ENCODE data around the gene CALN1. TPM values are rescaled to one million over a fixed set of nuclear protein-coding genes. Genes with fewer than 3 reads are reported as not detected.

Gene CALN1
- total and polyA plus RNA-seq, 2 experiments from 2014 or later = 7.6 to 14.5 TPM

DNA sequence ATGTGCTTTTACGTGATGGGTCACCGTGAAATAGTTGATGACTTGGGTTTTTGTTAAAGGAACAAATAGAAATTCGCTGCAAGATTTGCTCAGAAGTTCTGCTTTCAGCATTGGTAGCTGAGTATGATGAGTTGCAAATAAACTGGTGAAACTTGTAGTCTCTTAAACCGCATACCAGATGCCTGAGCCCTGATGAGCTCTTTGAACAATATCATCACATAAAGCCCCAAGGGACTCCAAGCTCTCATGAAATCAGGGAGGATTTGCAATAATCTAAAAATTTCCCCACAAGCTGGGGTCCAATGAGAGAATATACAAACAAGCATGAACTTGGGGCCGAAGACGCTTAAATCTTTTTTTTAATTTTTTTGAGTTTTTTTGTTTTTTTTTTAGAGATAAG, 312.4 kb downstream of the CALN1 start:
- Histone ChIP-seq H3K4me3 (no peak overlapping the region), H3K36me3 (ENCODE audit: insufficient read depth) (no peaks in the 10 kb centered on the region), H3K9me2 (ENCODE audit: insufficient read depth) (no peaks in the 10 kb centered on the region), H3K4me2 (no peak overlapping the region), H3K79me2 (replicated peaks; ENCODE audit: insufficient read depth) (no peaks in the 10 kb centered on the region), H4K20me1 (replicated peaks; ENCODE audit: insufficient read depth) (peaks cover 3% of the 10 kb centered on the region; the same call in 1 of the 2 replicates), H3K4me1 (ENCODE audit: insufficient read depth) (no peaks in the 10 kb centered on the region), H3F3A (replicated peaks; ENCODE audit: low read depth) (no peaks in the 10 kb centered on the region), H3K27me3 (ENCODE audit: insufficient read depth) (no peaks in the 10 kb centered on the region), H3K27ac (ENCODE audit: low read depth) (no peak overlapping the region), H2AFZ (no peak overlapping the region)
- Mint-ChIP-seq H3K27ac (no peak overlapping the region), H3K36me3 (ENCODE audit: low read depth) (peaks cover 14% of the 10 kb centered on the region; the same call in 2 of the 3 replicates), H3K4me3 (no peak overlapping the region), H3K27me3 (ENCODE audit: insufficient read depth, low read depth, poor library complexity) (peaks cover 12% of the 10 kb centered on the region), H3K4me1 (peaks cover 3% of the 10 kb centered on the region; the same call in 1 of the 3 replicates), H3K9me3 (no peaks in the 10 kb centered on the region; the same call in 1 of the 3 replicates)
- TF ChIP-seq, protein P1, sequence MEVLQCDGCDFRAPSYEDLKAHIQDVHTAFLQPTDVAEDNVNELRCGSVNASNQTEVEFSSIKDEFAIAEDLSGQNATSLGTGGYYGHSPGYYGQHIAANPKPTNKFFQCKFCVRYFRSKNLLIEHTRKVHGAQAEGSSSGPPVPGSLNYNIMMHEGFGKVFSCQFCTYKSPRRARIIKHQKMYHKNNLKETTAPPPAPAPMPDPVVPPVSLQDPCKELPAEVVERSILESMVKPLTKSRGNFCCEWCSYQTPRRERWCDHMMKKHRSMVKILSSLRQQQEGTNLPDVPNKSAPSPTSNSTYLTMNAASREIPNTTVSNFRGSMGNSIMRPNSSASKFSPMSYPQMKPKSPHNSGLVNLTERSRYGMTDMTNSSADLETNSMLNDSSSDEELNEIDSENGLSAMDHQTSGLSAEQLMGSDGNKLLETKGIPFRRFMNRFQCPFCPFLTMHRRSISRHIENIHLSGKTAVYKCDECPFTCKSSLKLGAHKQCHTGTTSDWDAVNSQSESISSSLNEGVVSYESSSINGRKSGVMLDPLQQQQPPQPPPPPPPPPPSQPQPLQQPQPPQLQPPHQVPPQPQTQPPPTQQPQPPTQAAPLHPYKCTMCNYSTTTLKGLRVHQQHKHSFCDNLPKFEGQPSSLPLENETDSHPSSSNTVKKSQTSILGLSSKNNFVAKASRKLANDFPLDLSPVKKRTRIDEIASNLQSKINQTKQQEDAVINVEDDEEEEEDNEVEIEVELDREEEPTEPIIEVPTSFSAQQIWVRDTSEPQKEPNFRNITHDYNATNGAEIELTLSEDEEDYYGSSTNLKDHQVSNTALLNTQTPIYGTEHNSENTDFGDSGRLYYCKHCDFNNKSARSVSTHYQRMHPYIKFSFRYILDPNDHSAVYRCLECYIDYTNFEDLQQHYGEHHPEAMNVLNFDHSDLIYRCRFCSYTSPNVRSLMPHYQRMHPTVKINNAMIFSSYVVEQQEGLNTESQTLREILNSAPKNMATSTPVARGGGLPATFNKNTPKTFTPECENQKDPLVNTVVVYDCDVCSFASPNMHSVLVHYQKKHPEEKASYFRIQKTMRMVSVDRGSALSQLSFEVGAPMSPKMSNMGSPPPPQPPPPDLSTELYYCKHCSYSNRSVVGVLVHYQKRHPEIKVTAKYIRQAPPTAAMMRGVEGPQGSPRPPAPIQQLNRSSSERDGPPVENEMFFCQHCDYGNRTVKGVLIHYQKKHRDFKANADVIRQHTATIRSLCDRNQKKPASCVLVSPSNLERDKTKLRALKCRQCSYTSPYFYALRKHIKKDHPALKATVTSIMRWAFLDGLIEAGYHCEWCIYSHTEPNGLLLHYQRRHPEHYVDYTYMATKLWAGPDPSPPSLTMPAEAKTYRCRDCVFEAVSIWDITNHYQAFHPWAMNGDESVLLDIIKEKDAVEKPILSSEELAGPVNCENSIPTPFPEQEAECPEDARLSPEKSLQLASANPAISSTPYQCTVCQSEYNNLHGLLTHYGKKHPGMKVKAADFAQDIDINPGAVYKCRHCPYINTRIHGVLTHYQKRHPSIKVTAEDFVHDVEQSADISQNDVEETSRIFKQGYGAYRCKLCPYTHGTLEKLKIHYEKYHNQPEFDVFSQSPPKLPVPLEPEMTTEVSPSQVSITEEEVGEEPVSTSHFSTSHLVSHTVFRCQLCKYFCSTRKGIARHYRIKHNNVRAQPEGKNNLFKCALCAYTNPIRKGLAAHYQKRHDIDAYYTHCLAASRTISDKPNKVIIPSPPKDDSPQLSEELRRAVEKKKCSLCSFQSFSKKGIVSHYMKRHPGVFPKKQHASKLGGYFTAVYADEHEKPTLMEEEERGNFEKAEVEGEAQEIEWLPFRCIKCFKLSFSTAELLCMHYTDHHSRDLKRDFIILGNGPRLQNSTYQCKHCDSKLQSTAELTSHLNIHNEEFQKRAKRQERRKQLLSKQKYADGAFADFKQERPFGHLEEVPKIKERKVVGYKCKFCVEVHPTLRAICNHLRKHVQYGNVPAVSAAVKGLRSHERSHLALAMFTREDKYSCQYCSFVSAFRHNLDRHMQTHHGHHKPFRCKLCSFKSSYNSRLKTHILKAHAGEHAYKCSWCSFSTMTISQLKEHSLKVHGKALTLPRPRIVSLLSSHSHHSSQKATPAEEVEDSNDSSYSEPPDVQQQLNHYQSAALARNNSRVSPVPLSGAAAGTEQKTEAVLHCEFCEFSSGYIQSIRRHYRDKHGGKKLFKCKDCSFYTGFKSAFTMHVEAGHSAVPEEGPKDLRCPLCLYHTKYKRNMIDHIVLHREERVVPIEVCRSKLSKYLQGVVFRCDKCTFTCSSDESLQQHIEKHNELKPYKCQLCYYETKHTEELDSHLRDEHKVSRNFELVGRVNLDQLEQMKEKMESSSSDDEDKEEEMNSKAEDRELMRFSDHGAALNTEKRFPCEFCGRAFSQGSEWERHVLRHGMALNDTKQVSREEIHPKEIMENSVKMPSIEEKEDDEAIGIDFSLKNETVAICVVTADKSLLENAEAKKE (CRISPR knock-in tag; IDR thresholded peaks at IDR 0.05) = no peak
- TF ChIP-seq JUNB (IDR thresholded peaks at IDR 0.05; ENCODE audit: unreplicated experiment) (no peak), ZNF331 (CRISPR knock-in tag; IDR thresholded peaks at IDR 0.05; ENCODE audit: low read depth) (no peak), EZH2phosphoT487 (IDR thresholded peaks at IDR 0.05; ENCODE audit: unreplicated experiment) (no peak), STAT1 (IDR thresholded peaks at IDR 0.05; ENCODE audit: unreplicated experiment) (no peak), NANOG (IDR thresholded peaks at IDR 0.05; ENCODE audit: borderline replicate concordance) (no peak), POLR2AphosphoS5 (IDR thresholded peaks at IDR 0.05; ENCODE audit: low read depth) (no peak), EZH2 (IDR thresholded peaks at IDR 0.05; ENCODE audit: low read depth, unreplicated experiment) (no peak), ZNF114 (CRISPR knock-in tag; IDR thresholded peaks at IDR 0.05) (no peak)
- TF ChIP-seq, protein P2, sequence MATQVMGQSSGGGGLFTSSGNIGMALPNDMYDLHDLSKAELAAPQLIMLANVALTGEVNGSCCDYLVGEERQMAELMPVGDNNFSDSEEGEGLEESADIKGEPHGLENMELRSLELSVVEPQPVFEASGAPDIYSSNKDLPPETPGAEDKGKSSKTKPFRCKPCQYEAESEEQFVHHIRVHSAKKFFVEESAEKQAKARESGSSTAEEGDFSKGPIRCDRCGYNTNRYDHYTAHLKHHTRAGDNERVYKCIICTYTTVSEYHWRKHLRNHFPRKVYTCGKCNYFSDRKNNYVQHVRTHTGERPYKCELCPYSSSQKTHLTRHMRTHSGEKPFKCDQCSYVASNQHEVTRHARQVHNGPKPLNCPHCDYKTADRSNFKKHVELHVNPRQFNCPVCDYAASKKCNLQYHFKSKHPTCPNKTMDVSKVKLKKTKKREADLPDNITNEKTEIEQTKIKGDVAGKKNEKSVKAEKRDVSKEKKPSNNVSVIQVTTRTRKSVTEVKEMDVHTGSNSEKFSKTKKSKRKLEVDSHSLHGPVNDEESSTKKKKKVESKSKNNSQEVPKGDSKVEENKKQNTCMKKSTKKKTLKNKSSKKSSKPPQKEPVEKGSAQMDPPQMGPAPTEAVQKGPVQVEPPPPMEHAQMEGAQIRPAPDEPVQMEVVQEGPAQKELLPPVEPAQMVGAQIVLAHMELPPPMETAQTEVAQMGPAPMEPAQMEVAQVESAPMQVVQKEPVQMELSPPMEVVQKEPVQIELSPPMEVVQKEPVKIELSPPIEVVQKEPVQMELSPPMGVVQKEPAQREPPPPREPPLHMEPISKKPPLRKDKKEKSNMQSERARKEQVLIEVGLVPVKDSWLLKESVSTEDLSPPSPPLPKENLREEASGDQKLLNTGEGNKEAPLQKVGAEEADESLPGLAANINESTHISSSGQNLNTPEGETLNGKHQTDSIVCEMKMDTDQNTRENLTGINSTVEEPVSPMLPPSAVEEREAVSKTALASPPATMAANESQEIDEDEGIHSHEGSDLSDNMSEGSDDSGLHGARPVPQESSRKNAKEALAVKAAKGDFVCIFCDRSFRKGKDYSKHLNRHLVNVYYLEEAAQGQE (IDR thresholded peaks at IDR 0.05; ENCODE audit: unreplicated experiment) = no peak
- TF ChIP-seq, protein P3, sequence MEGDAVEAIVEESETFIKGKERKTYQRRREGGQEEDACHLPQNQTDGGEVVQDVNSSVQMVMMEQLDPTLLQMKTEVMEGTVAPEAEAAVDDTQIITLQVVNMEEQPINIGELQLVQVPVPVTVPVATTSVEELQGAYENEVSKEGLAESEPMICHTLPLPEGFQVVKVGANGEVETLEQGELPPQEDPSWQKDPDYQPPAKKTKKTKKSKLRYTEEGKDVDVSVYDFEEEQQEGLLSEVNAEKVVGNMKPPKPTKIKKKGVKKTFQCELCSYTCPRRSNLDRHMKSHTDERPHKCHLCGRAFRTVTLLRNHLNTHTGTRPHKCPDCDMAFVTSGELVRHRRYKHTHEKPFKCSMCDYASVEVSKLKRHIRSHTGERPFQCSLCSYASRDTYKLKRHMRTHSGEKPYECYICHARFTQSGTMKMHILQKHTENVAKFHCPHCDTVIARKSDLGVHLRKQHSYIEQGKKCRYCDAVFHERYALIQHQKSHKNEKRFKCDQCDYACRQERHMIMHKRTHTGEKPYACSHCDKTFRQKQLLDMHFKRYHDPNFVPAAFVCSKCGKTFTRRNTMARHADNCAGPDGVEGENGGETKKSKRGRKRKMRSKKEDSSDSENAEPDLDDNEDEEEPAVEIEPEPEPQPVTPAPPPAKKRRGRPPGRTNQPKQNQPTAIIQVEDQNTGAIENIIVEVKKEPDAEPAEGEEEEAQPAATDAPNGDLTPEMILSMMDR (conservative IDR thresholded peaks at IDR 0.05; ENCODE audit: low read depth in 2 of 2) = no peak
- TF ChIP-seq, protein P4, sequence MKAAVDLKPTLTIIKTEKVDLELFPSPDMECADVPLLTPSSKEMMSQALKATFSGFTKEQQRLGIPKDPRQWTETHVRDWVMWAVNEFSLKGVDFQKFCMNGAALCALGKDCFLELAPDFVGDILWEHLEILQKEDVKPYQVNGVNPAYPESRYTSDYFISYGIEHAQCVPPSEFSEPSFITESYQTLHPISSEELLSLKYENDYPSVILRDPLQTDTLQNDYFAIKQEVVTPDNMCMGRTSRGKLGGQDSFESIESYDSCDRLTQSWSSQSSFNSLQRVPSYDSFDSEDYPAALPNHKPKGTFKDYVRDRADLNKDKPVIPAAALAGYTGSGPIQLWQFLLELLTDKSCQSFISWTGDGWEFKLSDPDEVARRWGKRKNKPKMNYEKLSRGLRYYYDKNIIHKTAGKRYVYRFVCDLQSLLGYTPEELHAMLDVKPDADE (IDR thresholded peaks at IDR 0.05) = no peak
- DNase-seq (ENCODE audit: low spot score) (no peak), ATAC-seq (no peak)

All from GM23338 (cell line).